T-helper 1 cell treated with Interleukin-12 subunit alpha and Interleukin-12 subunit beta and Interleukin-4 antibody, amounts not matched to agents 30 ng/mL and 1 ng/mL, for 36 hours (primary cell): ENCODE results near the gene DHX32. TPM values are rescaled to one million over a fixed set of nuclear protein-coding genes. Genes with fewer than 3 reads are reported as not detected.

ENCODE experiments used
- intact Hi-C: fragments of 100-400 bp; cut with micrococcal nuclease; formaldehyde crosslinking; loops from one replicate; pipeline ENCODE4 v1.15.1; 2024
- total RNA-seq: library from RNA; stranded (reverse); gene quantifications from 2 replicates; pipeline ENCODE4 v1.2.3, GENCODE V29; 2022

The DHX32 gene
- total RNA-seq, 1 donor from 2014 or later, result 11.1 TPM

GRCh38 chr10:125816548-125816947 lies 64.5 kb downstream of the DHX32 start:
- intact Hi-C loops, result no loop called here

- intact Hi-C loops, result no loop called here
Observed at GRCh38 chr10:125815764-125816163, 65.3 kb downstream of the DHX32 start.

GRCh38 chr10:125812128-125812750 lies 68.9 kb downstream of the DHX32 start:
- intact Hi-C loops, result no loop called here

- intact Hi-C loops, result no loop called here
Observed at GRCh38 chr10:125811251-125811650, 69.8 kb downstream of the DHX32 start.

GRCh38 chr10:125808047-125808446 lies 73.0 kb downstream of the DHX32 start:
- intact Hi-C loops, result no loop called here

GRCh38 chr10:125802739-125803138 lies 78.4 kb downstream of the DHX32 start:
- intact Hi-C loops, result no loop called here

- intact Hi-C loops, result no loop called here
Observed at GRCh38 chr10:125802131-125802530, 79.0 kb downstream of the DHX32 start.

- intact Hi-C loops, result no loop called here
Observed at GRCh38 chr10:125801574-125801973, 79.5 kb downstream of the DHX32 start.

- intact Hi-C loops, result no loop called here
Observed at GRCh38 chr10:125799451-125800182, 81.5 kb downstream of the DHX32 start.

- intact Hi-C loops, result no loop called here
Observed at GRCh38 chr10:125797994-125798662, 83.0 kb downstream of the DHX32 start.

- intact Hi-C loops, result no loop called here
Observed at GRCh38 chr10:125797424-125797823, 83.7 kb downstream of the DHX32 start.

GRCh38 chr10:125795637-125796190 lies 85.4 kb downstream of the DHX32 start:
- intact Hi-C loops, result no loop called here

GRCh38 chr10:125795128-125795527 lies 86.0 kb downstream of the DHX32 start:
- intact Hi-C loops, result no loop called here

GRCh38 chr10:125792342-125793300 lies 88.5 kb downstream of the DHX32 start:
- intact Hi-C loops, result no loop called here

GRCh38 chr10:125788156-125789034 lies 92.7 kb downstream of the DHX32 start:
- intact Hi-C loops, result no loop called here

Other genes starting within 250 kb of the DHX32 start
- not detected in 2 replicates for gene TEX36, start 198.1 kb downstream of the DHX32 start, total RNA-seq
- 42.1 and 44.7 TPM in 2 replicates for gene EDRF1, start 161.6 kb downstream of the DHX32 start, total RNA-seq
- 0.24 and 0.27 TPM in 2 replicates for gene MMP21, start 105.5 kb downstream of the DHX32 start, total RNA-seq
- gene UROS, start 58.0 kb downstream of the DHX32 start, total RNA-seq, result 50.7 and 55.1 TPM in 2 replicates
- gene BCCIP, start 57.7 kb downstream of the DHX32 start, total RNA-seq, result 66.4 and 72.8 TPM in 2 replicates
- not detected in 2 replicates for gene FANK1, start 15.3 kb upstream of the DHX32 start, total RNA-seq